OCI-LY7 (cell line): ENCODE results near the gene PGGT1B. TPM values are rescaled to one million over a fixed set of nuclear protein-coding genes. Genes with fewer than 3 reads are reported as not detected.

Experiments
- BruUV-seq: library from RNA; stranded (reverse); fragments of 400-500 nt; replicated peaks from 2 replicates; lab custom pipeline; 2021; lab: Mats Ljungman, UMichigan
- CTCF ChIA-PET: fragments of 300-600 bp; sonication (Branson Sonifier 250); formaldehyde crosslinking; loops from one replicate; lab custom pipeline; 2022; ENCODE audit warnings: antibody characterized with exemption; ENCODE audit not compliant: unreplicated experiment; lab: Charles Lee
- POLR2A ChIA-PET: fragments of 300-600 bp; sonication (Branson Sonifier 250); formaldehyde crosslinking; loops from one replicate; lab custom pipeline; 2022; ENCODE audit warnings: antibody characterized with exemption; lab: Charles Lee
- DNase-seq: peaks from one replicate; pipeline ENCODE4 v3.0.0-alpha.2; 2015; ENCODE audit warnings: low spot score
- H2AFZ ChIP-seq: fragments of 200-600 bp; sonication (generic), shearing (Covaris generic); 2 replicates; pipeline ENCODE4 v1.6.1; 2014; ENCODE audit warnings: mild to moderate bottlenecking, antibody characterized with exemption, low read length, moderate library complexity
- H3K27ac ChIP-seq: fragments of 200-600 bp; sonication (generic); 2 replicates; pipeline ENCODE4 v1.5.1; 2014; ENCODE audit warnings: mixed run types, low read depth, mild to moderate bottlenecking, moderate library complexity, low read length, inconsistent platforms; ENCODE audit not compliant: poor library complexity, severe bottlenecking
- H3K36me3 ChIP-seq: fragments of 200-600 bp; sonication (generic); 2 replicates; pipeline ENCODE4 v1.6.1; 2014; ENCODE audit warnings: mild to moderate bottlenecking, antibody characterized with exemption, low read length, moderate library complexity, mixed read lengths; ENCODE audit not compliant: insufficient read depth
- H3K4me1 ChIP-seq: fragments of 200-600 bp; sonication (generic); 2 replicates; pipeline ENCODE4 v1.5.1; 2014; ENCODE audit warnings: mild to moderate bottlenecking, low read length; ENCODE audit not compliant: insufficient read depth, poor library complexity, severe bottlenecking
- H3K4me2 ChIP-seq: fragments of 200-600 bp; sonication (generic); 2 replicates; pipeline ENCODE4 v1.6.1; 2014; ENCODE audit warnings: mild to moderate bottlenecking, low read length
- H3K4me3 ChIP-seq: fragments of 200-600 bp; sonication (generic); 2 replicates; pipeline ENCODE4 v1.5.1; 2014; ENCODE audit warnings: mild to moderate bottlenecking, low read depth, low read length; ENCODE audit not compliant: poor library complexity, severe bottlenecking
- H3K79me2 ChIP-seq: fragments of 200-600 bp; sonication (generic); 2 replicates; pipeline ENCODE4 v1.6.1; 2016; ENCODE audit warnings: low read depth, mild to moderate bottlenecking, low read length, moderate library complexity, mixed read lengths; ENCODE audit not compliant: insufficient read depth
- H3K9me2 ChIP-seq: fragments of 200-600 bp; sonication (generic); 2 replicates; pipeline ENCODE4 v1.6.1; 2016; ENCODE audit warnings: mild to moderate bottlenecking, low read length, mixed read lengths; ENCODE audit not compliant: insufficient read depth
- H3K9me3 ChIP-seq: fragments of 200-600 bp; sonication (generic); 2 replicates; pipeline ENCODE4 v1.6.1; 2014; ENCODE audit warnings: mild to moderate bottlenecking, mixed run types, low read length, mixed read lengths
- H4K20me1 ChIP-seq: fragments of 200-600 bp; sonication (generic); 2 replicates; pipeline ENCODE4 v1.6.1; 2014; ENCODE audit warnings: mild to moderate bottlenecking, antibody characterized with exemption, low read length, moderate library complexity, mixed read lengths; ENCODE audit not compliant: insufficient read depth
- EZH2phosphoT487 ChIP-seq: fragments of 200-600 bp; sonication (generic); IDR thresholded peaks from 2 replicates; pipeline ENCODE4 v1.6.1; 2018; ENCODE audit warnings: low read depth, borderline replicate concordance, mild to moderate bottlenecking, mixed run types, antibody characterized with exemption, low read length, moderate library complexity, mixed read lengths
- intact Hi-C: fragments of 100-400 bp; cut with micrococcal nuclease; formaldehyde crosslinking; loops from one replicate; pipeline ENCODE4 v1.10.0; 2022; ENCODE audit not compliant: unreplicated experiment
- total RNA-seq, 2 experiments: library from RNA; depleted of rRNA in 1 of 2; stranded (reverse); fragments of >200 nt in 1 of 2; shearing (Covaris generic) in 1 of 2; gene quantifications; 2 replicates each; pipeline ENCODE4 v1.2.3, GENCODE V29; 2014 to 2022
- TF ChIP-seq, protein P1 (sequence below): fragments of 200-600 bp; sonication (generic); conservative IDR thresholded peaks from 2 replicates; pipeline ENCODE4 v1.5.1; 2014; ENCODE audit warnings: mild to moderate bottlenecking, antibody characterized with exemption, low read length, moderate library complexity, mixed read lengths

The PGGT1B gene
- total RNA-seq, 2 experiments from 2014 or later: 19.7 to 54.7 TPM

- peaks cover 10% of the 10 kb centered on the region for H3K79me2 ChIP-seq
- H2AFZ ChIP-seq: no peak overlapping the region
- peaks cover 14% of the 10 kb centered on the region for H3K4me1 ChIP-seq
- H3K4me2 ChIP-seq: no peak overlapping the region
- no peak overlapping the region for H3K4me3 ChIP-seq
- POLR2A ChIA-PET: no interaction called here
- no peak for TF ChIP-seq EZH2phosphoT487
- TF ChIP-seq, protein P1, sequence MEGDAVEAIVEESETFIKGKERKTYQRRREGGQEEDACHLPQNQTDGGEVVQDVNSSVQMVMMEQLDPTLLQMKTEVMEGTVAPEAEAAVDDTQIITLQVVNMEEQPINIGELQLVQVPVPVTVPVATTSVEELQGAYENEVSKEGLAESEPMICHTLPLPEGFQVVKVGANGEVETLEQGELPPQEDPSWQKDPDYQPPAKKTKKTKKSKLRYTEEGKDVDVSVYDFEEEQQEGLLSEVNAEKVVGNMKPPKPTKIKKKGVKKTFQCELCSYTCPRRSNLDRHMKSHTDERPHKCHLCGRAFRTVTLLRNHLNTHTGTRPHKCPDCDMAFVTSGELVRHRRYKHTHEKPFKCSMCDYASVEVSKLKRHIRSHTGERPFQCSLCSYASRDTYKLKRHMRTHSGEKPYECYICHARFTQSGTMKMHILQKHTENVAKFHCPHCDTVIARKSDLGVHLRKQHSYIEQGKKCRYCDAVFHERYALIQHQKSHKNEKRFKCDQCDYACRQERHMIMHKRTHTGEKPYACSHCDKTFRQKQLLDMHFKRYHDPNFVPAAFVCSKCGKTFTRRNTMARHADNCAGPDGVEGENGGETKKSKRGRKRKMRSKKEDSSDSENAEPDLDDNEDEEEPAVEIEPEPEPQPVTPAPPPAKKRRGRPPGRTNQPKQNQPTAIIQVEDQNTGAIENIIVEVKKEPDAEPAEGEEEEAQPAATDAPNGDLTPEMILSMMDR: no peak
- H3K27ac ChIP-seq: no peak overlapping the region
- no peaks in the 10 kb centered on the region for H3K9me2 ChIP-seq
- no peaks in the 10 kb centered on the region for H3K9me3 ChIP-seq
- H4K20me1 ChIP-seq: no peaks in the 10 kb centered on the region
- no peaks in the 10 kb centered on the region for H3K36me3 ChIP-seq
- intact Hi-C loops: loop anchor here (5.0 kb wide), 1 partner anchor 543 kb away; the partner anchor contains the start of genes AP3S1 and ATG12
- CTCF ChIA-PET: no interaction called here
- DNase-seq: no peak
- no TSS peak for BruUV-seq
Observed at GRCh38 chr5:115298811-115299210, 36.1 kb upstream of the PGGT1B start.

DNA sequence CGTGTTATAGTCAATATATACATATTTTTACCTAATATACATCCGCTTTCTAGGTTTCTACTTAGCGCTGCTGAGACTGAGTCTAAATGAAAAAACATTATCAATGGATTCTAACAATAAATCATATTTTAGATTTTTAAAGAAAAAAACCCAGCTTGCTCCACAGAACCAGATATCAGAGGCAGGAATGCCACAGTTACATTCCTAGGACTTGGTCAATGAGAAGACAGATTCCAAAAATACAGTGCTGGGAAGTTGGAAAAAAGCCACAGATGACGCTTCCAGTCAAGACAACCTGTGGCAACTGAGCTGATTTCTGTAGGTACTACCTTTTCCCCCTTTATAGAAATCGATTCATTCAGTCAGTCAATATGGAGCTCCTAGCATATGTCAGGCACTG, 34.4 kb upstream of the PGGT1B start:
- Histone ChIP-seq H3K4me1 (peaks cover 14% of the 10 kb centered on the region), H2AFZ (no peak overlapping the region), H3K79me2 (peaks cover 10% of the 10 kb centered on the region), H3K9me2 (no peaks in the 10 kb centered on the region), H3K4me2 (peak overlapping the region; percentile 70), H3K27ac (no peak overlapping the region), H3K9me3 (peaks cover 11% of the 10 kb centered on the region; the same call in 1 of the 2 replicates), H4K20me1 (no peaks in the 10 kb centered on the region), H3K36me3 (peaks cover 9% of the 10 kb centered on the region; the same call in 1 of the 2 replicates), H3K4me3 (peak overlapping the region; percentile 62)
- no TSS peak for BruUV-seq
- DNase-seq: no peak
- TF ChIP-seq, protein P1: no peak
- TF ChIP-seq EZH2phosphoT487: no peak
- POLR2A ChIA-PET: interaction anchor here (0.7 to 2.2 kb wide), 3 partner anchors 13 to 254 kb away, joined by 3 to 7 read pairs (median 4); no protein-coding TSS in a partner anchor
- intact Hi-C loops: loop anchor here (5.0 kb wide), 1 partner anchor 545 kb away; the partner anchor contains the start of genes AP3S1 and ATG12
- CTCF ChIA-PET: no interaction called here
